DOHH2 (cell line): ENCODE results near the gene SERAC1.

ENCODE experiments used
- H3F3A ChIP-seq: fragments of 200-600 bp; sonication (generic), shearing (Covaris generic); 2 replicates; pipeline ENCODE4 v1.6.0; 2016; ENCODE audit warnings: antibody characterized with exemption, mild to moderate bottlenecking; ENCODE audit not compliant: control insufficient read depth, insufficient read depth
- H3K27ac ChIP-seq: fragments of 200-600 bp; sonication (generic); 2 replicates; pipeline ENCODE4 v1.5.1; 2014; ENCODE audit warnings: low read depth, mild to moderate bottlenecking, low read length, moderate library complexity
- H3K27me3 ChIP-seq: fragments of 200-600 bp; sonication (generic); 2 replicates; pipeline ENCODE4 v1.6.1; 2014; ENCODE audit warnings: mild to moderate bottlenecking, low read length, mixed read lengths; ENCODE audit not compliant: control insufficient read depth
- H3K36me3 ChIP-seq: fragments of 200-600 bp; sonication (generic); 2 replicates; pipeline ENCODE4 v1.6.1; 2014; ENCODE audit warnings: mild to moderate bottlenecking, low read length, moderate library complexity, mixed read lengths; ENCODE audit not compliant: control insufficient read depth
- H3K4me1 ChIP-seq: fragments of 200-600 bp; sonication (generic); 2 replicates; pipeline ENCODE4 v1.6.1; 2014; ENCODE audit warnings: mild to moderate bottlenecking, low read length, mixed read lengths; ENCODE audit not compliant: control insufficient read depth
- H3K4me2 ChIP-seq: fragments of 200-600 bp; sonication (generic); 2 replicates; pipeline ENCODE4 v1.6.0; 2014; ENCODE audit warnings: mild to moderate bottlenecking, low read length, moderate library complexity
- H3K4me3 ChIP-seq: fragments of 200-600 bp; sonication (generic); 2 replicates; pipeline ENCODE4 v1.5.1; 2014; ENCODE audit warnings: mild to moderate bottlenecking, low read length, mixed read lengths
- H3K79me2 ChIP-seq: fragments of 200-600 bp; sonication (generic); 2 replicates; pipeline ENCODE4 v1.6.1; 2014; ENCODE audit warnings: mild to moderate bottlenecking, low read length, mixed read lengths; ENCODE audit not compliant: control insufficient read depth
- H3K9me2 ChIP-seq: fragments of 200-600 bp; sonication (generic); replicated peaks from 2 replicates; pipeline ENCODE4 v1.6.1; 2014; ENCODE audit warnings: mild to moderate bottlenecking, low read length, mixed read lengths; ENCODE audit not compliant: control insufficient read depth
- H3K9me3 ChIP-seq: fragments of 200-600 bp; sonication (generic); 2 replicates; pipeline ENCODE4 v1.6.1; 2014; ENCODE audit warnings: antibody characterized with exemption, low read length, mixed read lengths; ENCODE audit not compliant: control insufficient read depth, insufficient read depth
- H4K20me1 ChIP-seq: fragments of 200-600 bp; sonication (generic); 2 replicates; pipeline ENCODE4 v1.6.0; 2014; ENCODE audit warnings: low read depth, mild to moderate bottlenecking, antibody characterized with exemption, low read length, moderate library complexity; ENCODE audit not compliant: control insufficient read depth, insufficient read depth
- EZH2phosphoT487 ChIP-seq: fragments of 200-600 bp; sonication (generic); IDR thresholded peaks from 2 replicates; pipeline ENCODE4 v1.6.1; 2017; ENCODE audit warnings: borderline replicate concordance, mild to moderate bottlenecking, antibody characterized with exemption, low read length, moderate library complexity, mixed read lengths
- TF ChIP-seq, protein P1 (sequence below): fragments of 200-600 bp; sonication (generic); IDR thresholded peaks from one replicate; pipeline ENCODE4 v1.5.1; 2014; ENCODE audit warnings: antibody characterized with exemption, mild to moderate bottlenecking, low read depth, low read length; ENCODE audit not compliant: poor library complexity, severe bottlenecking

Gene SERAC1

DNA sequence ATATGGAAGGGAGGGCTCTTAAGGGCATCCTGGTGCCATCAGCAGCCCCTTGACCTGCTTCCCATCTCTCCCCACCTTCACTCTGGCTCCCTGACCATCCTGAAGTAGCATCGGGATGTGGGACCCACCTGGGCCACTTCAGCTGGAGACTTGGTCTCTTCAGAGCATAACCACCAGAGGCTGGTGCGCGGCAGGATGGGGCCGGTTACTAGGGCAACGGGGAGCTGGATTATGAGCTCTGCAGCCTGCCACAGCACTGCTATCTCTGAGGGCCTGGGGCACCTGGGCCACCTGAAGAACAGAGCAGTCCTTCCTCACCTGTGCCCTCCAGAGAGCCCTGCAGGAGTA is 106.7 kb downstream of the SERAC1 start:
- Histone ChIP-seq H3K36me3 (no peaks in the 10 kb centered on the region), H3K27me3 (peaks cover 15% of the 10 kb centered on the region), H3K79me2 (no peaks in the 10 kb centered on the region), H3K27ac (no peak overlapping the region), H3F3A (no peaks in the 10 kb centered on the region), H3K9me2 (no peaks in the 10 kb centered on the region), H3K4me1 (no peaks in the 10 kb centered on the region), H3K9me3 (no peaks in the 10 kb centered on the region), H4K20me1 (no peaks in the 10 kb centered on the region), H3K4me2 (no peak overlapping the region), H3K4me3 (no peak overlapping the region)
- TF ChIP-seq, protein P1, sequence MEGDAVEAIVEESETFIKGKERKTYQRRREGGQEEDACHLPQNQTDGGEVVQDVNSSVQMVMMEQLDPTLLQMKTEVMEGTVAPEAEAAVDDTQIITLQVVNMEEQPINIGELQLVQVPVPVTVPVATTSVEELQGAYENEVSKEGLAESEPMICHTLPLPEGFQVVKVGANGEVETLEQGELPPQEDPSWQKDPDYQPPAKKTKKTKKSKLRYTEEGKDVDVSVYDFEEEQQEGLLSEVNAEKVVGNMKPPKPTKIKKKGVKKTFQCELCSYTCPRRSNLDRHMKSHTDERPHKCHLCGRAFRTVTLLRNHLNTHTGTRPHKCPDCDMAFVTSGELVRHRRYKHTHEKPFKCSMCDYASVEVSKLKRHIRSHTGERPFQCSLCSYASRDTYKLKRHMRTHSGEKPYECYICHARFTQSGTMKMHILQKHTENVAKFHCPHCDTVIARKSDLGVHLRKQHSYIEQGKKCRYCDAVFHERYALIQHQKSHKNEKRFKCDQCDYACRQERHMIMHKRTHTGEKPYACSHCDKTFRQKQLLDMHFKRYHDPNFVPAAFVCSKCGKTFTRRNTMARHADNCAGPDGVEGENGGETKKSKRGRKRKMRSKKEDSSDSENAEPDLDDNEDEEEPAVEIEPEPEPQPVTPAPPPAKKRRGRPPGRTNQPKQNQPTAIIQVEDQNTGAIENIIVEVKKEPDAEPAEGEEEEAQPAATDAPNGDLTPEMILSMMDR, result no peak
- TF ChIP-seq EZH2phosphoT487, result no peak

DNA sequence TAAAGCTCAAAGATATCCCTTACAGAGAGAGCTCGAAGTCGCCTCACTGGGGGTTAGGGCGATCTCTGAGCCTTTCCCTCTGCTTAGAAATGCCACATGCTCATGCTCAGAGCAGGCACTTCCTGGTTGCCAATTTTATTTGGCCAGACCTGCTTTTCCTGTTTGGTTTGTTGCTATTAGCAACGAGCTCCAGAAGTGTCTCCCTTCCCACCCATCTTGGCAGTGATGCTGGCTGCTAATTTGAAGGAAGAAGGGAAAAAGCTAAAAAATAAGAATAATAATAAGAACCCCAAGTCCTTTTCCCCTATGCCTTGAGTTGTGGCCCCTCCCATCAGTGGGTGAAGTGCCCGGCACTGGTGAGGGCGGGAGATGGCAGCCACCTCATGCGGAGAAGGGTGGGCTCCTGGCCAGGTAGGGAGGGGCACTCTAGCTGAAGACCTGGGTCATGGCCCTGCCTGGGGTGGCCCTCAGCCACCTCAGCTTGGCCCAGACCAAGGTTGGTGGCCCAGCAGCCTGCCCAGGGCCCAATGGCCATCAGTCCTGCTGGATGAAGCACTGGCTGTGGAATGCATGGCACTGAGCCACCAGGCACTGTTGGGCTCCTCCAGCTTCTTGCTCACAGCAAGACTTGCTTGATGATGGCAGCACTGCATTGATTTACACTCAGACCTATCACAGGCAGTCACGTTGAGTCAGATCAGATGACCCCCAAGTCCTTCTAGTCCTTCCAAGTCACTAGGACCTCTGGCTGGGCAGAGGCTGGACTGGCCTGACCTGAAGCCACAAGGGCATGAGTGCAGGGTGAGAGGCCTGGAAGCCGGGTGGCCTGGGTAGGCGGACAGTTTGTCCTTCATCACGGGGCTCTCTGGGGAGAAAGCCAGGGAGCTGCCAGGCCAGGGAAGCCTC is 107.4 kb downstream of the SERAC1 start:
- Histone ChIP-seq H3K4me2 (no peak overlapping the region), H3K9me2 (no peaks in the 10 kb centered on the region), H3K4me3 (no peak overlapping the region), H3F3A (no peaks in the 10 kb centered on the region), H3K79me2 (no peaks in the 10 kb centered on the region), H3K36me3 (no peaks in the 10 kb centered on the region), H3K27ac (no peak overlapping the region), H3K27me3 (peaks cover 21% of the 10 kb centered on the region), H4K20me1 (no peaks in the 10 kb centered on the region), H3K9me3 (no peaks in the 10 kb centered on the region), H3K4me1 (no peaks in the 10 kb centered on the region)
- TF ChIP-seq, protein P1, result no peak
- no peak for TF ChIP-seq EZH2phosphoT487
